ENCODE results near the gene SYT5. TPM values are rescaled to one million over a fixed set of nuclear protein-coding genes. Genes with fewer than 3 reads are reported as not detected.

SYT5 gene
- total and polyA plus RNA-seq, 9 of the 15 experiments (the other 6 are each of a cell fraction or from before 2014, with no cell fraction given), result 1.3 to 20.9 (median 8.8) TPM

DNA sequence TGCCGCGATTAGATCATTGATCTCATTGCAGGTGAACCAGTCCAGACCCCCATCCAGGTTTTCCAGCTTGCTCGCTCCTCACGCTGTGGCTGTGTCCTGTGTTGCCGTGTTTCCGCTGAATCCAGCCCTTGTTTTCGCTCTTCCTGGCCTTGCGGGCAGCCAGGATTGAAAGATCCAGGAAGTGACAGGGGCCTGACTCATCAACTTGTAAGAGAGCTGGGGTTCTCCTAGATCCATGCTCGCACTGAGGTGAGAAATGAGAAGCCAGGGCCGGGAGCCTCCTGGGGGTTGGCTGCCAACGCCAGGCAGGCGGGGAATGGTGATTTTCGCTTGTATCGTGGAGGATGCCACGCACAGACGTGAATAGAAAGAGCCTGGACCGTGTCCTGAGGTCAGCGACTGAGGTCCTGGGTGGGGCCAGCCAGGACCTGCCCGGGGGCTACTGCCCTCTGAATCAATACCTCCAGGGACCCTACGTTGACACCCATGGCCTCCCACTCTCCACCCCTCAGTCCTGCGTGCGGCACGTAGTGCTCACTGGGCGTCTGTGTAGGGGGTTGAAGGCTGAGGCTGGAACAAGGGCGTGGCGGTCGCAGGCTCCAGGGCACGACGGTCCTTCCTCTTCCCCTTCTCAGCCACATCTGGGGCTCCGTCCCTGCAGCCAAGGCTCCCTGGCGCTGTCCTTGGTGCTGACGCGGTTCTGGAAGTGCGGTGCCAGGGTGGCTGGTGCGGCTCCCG lies 36.5 kb upstream of the SYT5 start (continued):
- TF ChIP-seq GATA2 (CRISPR knock-in tag; IDR thresholded peaks at IDR 0.05) (peak; percentile 93), RBFOX2 (IDR thresholded peaks at IDR 0.05; ENCODE audit: low read depth, low read length) (peak; percentile 99), ZNF347 (CRISPR knock-in tag; IDR thresholded peaks at IDR 0.05; ENCODE audit: low read depth) (no peak), FOSL1 (tag; conservative IDR thresholded peaks at IDR 0.05) (peak; percentile 99), SPI1 (IDR thresholded peaks at IDR 0.05; ENCODE audit: borderline replicate concordance, low read depth, low read length) (peak; percentile 77), ZNF121 (CRISPR knock-in tag; conservative IDR thresholded peaks at IDR 0.05) (peak; percentile 95), RAD51 (IDR thresholded peaks at IDR 0.05; ENCODE audit: borderline replicate concordance, low read depth) (peak; percentile 32; the same call in 1 of the 2 replicates), EP400 (IDR thresholded peaks at IDR 0.05) (peak; percentile 77), THRA (IDR thresholded peaks at IDR 0.05) (no peak), DPF2 (IDR thresholded peaks at IDR 0.05) (peak; percentile 95), MCM5 (IDR thresholded peaks at IDR 0.05; ENCODE audit: low read depth) (no peak), DACH1 (IDR thresholded peaks at IDR 0.05; ENCODE audit: partially characterized antibody) (peak; percentile 82), ZNF584 (CRISPR knock-in tag; IDR thresholded peaks at IDR 0.05; ENCODE audit: low read depth) (peak; percentile 54; the same call in 1 of the 2 replicates), ZNF311 (CRISPR knock-in tag; IDR thresholded peaks at IDR 0.05) (no peak), RBM14 (IDR thresholded peaks at IDR 0.05; ENCODE audit: borderline replicate concordance, insufficient read depth, low read depth, low read length) (peak; percentile 84; the same call in 1 of the 2 replicates), ZNF696 (CRISPR knock-in tag; conservative IDR thresholded peaks at IDR 0.05) (no peak), TRIM24 (IDR thresholded peaks at IDR 0.05) (no peak; a peak in 1 of 4 replicates), NR3C1 (CRISPR knock-in tag; IDR thresholded peaks at IDR 0.05) (peak; percentile 96), CTCF (IDR thresholded peaks at IDR 0.05 in 2 of 3, conservative IDR thresholded peaks at IDR 0.05 in 1 of 3; ENCODE audit: insufficient read depth in 2 of 3, low read depth in 1 of 3, low read length in 3 of 3) (no peak), NFXL1 (CRISPR knock-in tag; IDR thresholded peaks at IDR 0.05) (no peak), GATAD2A (IDR thresholded peaks at IDR 0.05) (peak; percentile 92; the same call in 1 of the 2 replicates)
- TF ChIP-seq, protein P1, sequence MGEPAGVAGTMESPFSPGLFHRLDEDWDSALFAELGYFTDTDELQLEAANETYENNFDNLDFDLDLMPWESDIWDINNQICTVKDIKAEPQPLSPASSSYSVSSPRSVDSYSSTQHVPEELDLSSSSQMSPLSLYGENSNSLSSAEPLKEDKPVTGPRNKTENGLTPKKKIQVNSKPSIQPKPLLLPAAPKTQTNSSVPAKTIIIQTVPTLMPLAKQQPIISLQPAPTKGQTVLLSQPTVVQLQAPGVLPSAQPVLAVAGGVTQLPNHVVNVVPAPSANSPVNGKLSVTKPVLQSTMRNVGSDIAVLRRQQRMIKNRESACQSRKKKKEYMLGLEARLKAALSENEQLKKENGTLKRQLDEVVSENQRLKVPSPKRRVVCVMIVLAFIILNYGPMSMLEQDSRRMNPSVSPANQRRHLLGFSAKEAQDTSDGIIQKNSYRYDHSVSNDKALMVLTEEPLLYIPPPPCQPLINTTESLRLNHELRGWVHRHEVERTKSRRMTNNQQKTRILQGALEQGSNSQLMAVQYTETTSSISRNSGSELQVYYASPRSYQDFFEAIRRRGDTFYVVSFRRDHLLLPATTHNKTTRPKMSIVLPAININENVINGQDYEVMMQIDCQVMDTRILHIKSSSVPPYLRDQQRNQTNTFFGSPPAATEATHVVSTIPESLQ (CRISPR knock-in tag; IDR thresholded peaks at IDR 0.05), result peak; percentile 62; the same call in 1 of the 2 replicates
- TF ChIP-seq, protein P2, sequence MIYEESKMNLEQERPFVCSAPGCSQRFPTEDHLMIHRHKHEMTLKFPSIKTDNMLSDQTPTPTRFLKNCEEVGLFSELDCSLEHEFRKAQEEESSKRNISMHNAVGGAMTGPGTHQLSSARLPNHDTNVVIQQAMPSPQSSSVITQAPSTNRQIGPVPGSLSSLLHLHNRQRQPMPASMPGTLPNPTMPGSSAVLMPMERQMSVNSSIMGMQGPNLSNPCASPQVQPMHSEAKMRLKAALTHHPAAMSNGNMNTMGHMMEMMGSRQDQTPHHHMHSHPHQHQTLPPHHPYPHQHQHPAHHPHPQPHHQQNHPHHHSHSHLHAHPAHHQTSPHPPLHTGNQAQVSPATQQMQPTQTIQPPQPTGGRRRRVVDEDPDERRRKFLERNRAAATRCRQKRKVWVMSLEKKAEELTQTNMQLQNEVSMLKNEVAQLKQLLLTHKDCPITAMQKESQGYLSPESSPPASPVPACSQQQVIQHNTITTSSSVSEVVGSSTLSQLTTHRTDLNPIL (CRISPR knock-in tag; IDR thresholded peaks at IDR 0.05), result 0 out of 2 replicates have a peak, but pooled peaks have one; percentile 50
